NCI-H2196 (cell line): ENCODE data around the gene NECAB3.
"Not testable (repeated sequence)": the region's sequence is repeated elsewhere in the genome, so short reads cannot be mapped to it uniquely, and the experiment has no call there.

Source experiments
- DNase-seq: peaks from one replicate; lab custom pipeline; 2025; ENCODE audit not compliant: unreplicated experiment; lab: John Stamatoyannopoulos, UW

Gene NECAB3

GRCh38 chr20:33674294-33675135 is at the start of gene NECAB3:
Gene NECAB3 (minus strand): TSS chr20:33674428. CDS start chr20:33674352, 76 bp downstream.
- DNase-seq, result peak; percentile 83

- DNase-seq, result no peak
Measured at GRCh38 chr20:33721391-33722140, 47.3 kb upstream of the NECAB3 start.

- peak; percentile 83 for DNase-seq
Measured at GRCh38 chr20:33719989-33720709, 45.9 kb upstream of the NECAB3 start, which contains the start of gene PXMP4. Gene PXMP4 (minus strand): TSS chr20:33720310. CDS start chr20:33720207, 103 bp downstream.

- DNase-seq, result no peak
Measured at GRCh38 chr20:33719277-33719988, 45.2 kb upstream of the NECAB3 start.

GRCh38 chr20:33716498-33716897 is 42.3 kb upstream of the NECAB3 start:
- no peak for DNase-seq

DNA sequence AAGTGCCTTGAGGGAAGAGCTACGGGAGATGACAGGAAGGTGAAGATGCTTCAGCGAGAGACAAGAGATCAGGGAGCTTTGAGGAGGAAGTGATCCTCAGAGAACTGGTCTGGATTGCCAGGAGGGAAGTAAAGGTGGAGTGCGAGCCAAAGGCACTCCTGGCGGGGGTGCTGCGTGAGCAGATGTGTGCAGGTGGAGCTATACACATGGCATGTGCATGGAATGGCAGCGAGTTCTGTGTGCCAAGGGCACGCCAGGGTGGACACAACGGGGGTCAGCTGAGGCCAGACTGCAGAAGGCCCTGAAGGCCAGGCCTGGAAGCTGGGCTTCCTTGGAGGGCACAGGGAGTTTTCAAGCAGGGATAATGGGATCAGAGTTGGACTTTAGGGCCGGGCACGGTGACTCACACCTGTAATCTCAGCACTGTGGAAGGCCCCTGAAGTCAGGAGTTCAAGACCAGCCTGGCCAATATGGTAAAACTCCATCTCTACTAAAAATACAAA is 39.7 kb upstream of the NECAB3 start:
- DNase-seq, result no peak

DNA sequence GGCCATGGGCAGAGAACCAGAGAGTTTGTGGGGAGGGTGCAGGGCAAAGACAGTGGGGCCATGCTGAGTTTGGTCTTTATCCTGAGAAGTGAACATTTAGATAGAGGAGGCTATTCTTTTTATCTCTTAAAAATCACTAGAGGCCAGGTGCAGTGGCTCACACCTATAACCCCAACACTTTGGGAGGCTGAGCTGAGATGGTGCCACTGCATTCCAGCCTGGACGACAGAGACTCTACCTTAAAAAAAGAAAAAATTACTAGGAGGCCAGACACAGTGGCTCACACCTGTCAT is 37.2 kb upstream of the NECAB3 start:
- no peak for DNase-seq

DNA sequence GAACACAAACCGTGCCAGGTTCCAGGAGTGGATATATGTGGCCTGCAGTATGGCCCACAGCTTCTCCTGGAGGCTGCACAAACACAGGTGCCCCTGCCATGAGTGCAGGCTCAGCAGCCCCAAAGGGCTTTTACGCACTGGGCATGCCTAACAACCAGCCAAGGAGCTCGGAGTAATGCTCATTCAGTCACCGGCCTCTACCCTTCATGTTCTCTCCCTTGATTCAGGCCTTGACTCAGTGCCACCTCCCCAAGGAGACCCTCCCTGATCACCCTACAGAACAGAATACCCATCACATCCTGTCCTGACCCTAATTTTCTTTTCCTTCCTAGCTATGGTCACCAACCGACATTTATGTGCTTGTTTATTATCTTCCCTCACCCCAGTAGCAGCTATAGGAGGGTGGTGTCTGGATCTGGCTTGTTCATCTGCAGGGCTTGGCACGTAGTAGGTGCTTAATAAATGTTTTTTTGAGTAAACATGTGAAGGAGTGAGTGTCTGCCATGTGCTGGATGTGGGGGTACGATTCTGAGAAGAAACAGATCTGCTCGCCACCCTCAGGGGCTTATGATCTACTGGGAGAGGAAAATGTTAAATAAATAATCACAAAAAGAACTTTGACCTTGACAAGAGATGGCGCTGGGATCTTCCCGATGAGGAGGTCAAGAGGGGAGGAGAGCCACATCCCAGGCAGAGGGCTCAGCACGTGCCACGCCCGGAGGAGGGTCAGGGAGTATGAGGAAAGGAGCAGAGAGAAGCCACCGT is 36.6 kb upstream of the NECAB3 start:
- DNase-seq, result no peak

DNA sequence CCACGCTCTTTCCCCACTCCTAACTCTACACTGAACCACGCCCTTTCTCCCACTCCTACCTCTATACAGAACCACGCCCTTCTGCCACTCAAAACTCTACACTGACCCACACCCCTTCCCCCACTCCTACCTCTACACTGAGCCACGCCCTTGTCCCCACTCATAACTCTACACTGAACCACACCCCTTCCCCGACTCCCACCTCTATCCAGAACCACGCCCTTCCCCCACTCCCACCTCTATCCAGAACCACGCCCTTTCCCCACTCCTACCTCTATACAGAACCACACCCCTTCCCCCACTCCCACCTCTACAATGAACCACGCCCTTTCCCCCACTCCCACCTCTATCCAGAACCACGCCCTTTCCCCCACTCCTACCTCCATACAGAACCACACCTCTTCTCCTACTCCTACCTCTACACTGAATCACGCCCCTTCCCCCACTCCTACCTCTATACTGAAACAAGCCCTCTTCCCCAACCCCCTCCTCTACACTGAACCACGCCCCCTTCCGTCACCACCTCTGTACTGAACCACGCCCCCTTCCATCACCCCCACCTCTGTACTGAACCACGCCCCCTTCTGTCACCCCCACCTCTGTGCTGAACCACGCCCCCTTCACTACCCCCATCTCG is 35.8 kb upstream of the NECAB3 start:
- no peak for DNase-seq

GRCh38 chr20:33709398-33709797 is 35.2 kb upstream of the NECAB3 start:
- no peak for DNase-seq

DNA sequence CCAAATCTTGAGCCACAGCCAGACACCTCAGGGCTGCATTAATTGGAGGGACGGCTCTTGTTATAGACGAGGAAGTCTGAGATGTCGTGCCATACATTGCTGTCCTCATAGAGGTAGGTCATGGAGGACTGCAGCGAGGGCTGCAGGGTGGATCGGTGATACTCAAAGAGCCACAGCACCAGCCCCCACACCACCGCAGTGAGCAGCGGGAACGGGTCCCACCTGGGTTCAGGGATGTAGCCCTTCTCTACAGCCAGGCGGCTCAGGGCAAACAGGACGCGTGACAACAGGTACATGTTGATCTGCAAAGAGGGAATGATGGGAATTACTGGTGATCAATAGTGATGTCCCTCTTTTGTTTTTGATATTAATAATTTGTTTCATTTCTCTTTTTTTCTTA is 33.4 kb upstream of the NECAB3 start:
- DNase-seq, result no peak

GRCh38 chr20:33704197-33704924 is 30.1 kb upstream of the NECAB3 start:
- DNase-seq, result no peak

DNA sequence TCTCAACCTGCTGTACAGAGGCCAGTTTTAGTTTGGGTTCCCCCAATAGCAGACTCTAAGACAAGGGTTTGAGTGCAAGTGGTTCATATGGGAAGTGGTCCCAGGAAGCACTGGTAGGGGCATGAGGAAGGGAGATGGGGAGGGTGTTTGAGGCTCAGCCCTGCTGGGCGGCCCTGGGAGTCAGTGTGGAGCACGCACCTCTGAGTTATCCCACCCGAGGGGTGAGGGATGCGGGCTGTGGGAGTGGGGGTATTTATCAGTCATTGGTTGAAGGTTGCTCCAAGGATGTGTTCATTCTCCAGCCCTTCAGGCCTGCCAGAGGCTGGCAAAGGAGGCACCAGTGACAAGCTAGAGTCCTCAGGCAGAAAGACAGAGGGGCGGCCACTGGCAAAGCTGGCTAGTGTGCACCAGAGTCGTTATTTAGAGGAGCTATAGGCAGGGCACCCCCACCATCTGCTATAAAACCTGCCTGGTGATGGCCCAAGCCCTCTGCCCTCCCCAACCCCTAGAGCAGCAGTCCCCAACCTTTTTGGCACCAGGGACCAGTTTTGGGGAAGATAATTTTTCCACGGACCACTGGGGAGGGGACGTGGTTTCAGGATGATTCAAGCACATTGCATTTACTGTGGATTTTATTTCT is 29.4 kb upstream of the NECAB3 start:
- no peak for DNase-seq

GRCh38 chr20:33702861-33703260 is 28.6 kb upstream of the NECAB3 start:
- peak; percentile 51 for DNase-seq

GRCh38 chr20:33701629-33702450 is 27.6 kb upstream of the NECAB3 start:
- DNase-seq, result no peak

GRCh38 chr20:33700696-33701441 is 26.6 kb upstream of the NECAB3 start:
- not testable (repeated sequence) for DNase-seq

DNA sequence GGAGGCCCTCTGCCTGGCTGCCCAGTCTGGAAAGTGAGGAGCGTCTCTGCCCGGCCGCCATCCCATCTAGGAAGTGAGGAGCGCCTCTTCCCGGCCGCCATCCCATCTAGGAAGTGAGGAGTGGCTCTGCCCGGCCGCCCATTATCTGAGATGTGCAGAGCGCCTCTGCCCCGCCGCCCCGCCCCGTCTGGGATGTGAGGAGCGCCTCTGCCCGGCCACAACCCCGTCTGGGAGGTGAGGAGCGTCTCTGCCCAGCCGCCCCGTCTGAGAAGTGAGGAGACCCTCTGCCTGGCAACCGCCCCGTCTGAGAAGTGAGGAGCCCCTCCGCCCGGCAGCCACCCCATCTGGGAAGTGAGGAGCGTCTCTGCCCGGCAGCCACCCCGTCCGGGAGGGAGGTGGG is 24.7 kb upstream of the NECAB3 start:
- DNase-seq, result not testable (repeated sequence)
